GM04503 (cell line): Measurements from ENCODE around the gene ZNF264.
"Not testable (repeated sequence)": the region's sequence is repeated elsewhere in the genome, so short reads cannot be mapped to it uniquely, and the experiment has no call there.

Source experiments
- DNase-seq: peaks from one replicate; pipeline ENCODE4 v3.0.0-alpha.2; 2012; ENCODE audit warnings: low read depth

The ZNF264 gene

GRCh38 chr19:57191141-57192076 lies at the start of gene ZNF264:
Gene ZNF264 (plus strand): TSS chr19:57191500. CDS start chr19:57191914, 414 bp downstream.
- peak; percentile 45 for DNase-seq

GRCh38 chr19:57141699-57142098 lies 49.6 kb upstream of the ZNF264 start:
- DNase-seq = no peak

GRCh38 chr19:57152921-57153320 lies 38.4 kb upstream of the ZNF264 start:
- no peak for DNase-seq

- DNase-seq = no peak
These were observed 29.2 kb upstream of the ZNF264 start for GRCh38 chr19:57161985-57162539.

- DNase-seq = no peak
These were observed 25.5 kb upstream of the ZNF264 start for GRCh38 chr19:57165846-57166245.

GRCh38 chr19:57167385-57167784 lies 23.9 kb upstream of the ZNF264 start, which contains the start of gene DUXA:
Gene DUXA (minus strand): TSS chr19:57167485. CDS start chr19:57167443, 42 bp downstream.
- DNase-seq = no peak

- DNase-seq = no peak
These were observed 19.7 kb upstream of the ZNF264 start for GRCh38 chr19:57171551-57172081.

- DNase-seq = no peak
These were observed 999 bp upstream of the ZNF264 start for GRCh38 chr19:57190301-57190700.

- no peak for DNase-seq
These were observed 749 bp downstream of the ZNF264 start for GRCh38 chr19:57192077-57192420.

- no peak for DNase-seq
These were observed 1.7 kb downstream of the ZNF264 start for GRCh38 chr19:57192993-57193392.

GRCh38 chr19:57197874-57198273 lies 6.6 kb downstream of the ZNF264 start:
- DNase-seq = not testable (repeated sequence)

- DNase-seq = no peak
These were observed 10.9 kb downstream of the ZNF264 start for GRCh38 chr19:57202160-57202559.

GRCh38 chr19:57210381-57210780 lies 19.1 kb downstream of the ZNF264 start:
- no peak for DNase-seq

- DNase-seq = no peak
These were observed 20.8 kb downstream of the ZNF264 start for GRCh38 chr19:57212109-57212508.

GRCh38 chr19:57227502-57227901 lies 36.2 kb downstream of the ZNF264 start:
- no peak for DNase-seq

- no peak for DNase-seq
These were observed 40.4 kb downstream of the ZNF264 start for GRCh38 chr19:57231686-57232085.

- DNase-seq = no peak
These were observed 41.9 kb downstream of the ZNF264 start for GRCh38 chr19:57233207-57233606.

GRCh38 chr19:57239982-57240310 lies 48.6 kb downstream of the ZNF264 start:
- DNase-seq = no peak

- DNase-seq = peak; percentile 53
These were observed 49.2 kb downstream of the ZNF264 start, which contains the start of gene ZNF805 for GRCh38 chr19:57240311-57241090. Gene ZNF805 (plus strand): TSS chr19:57240632. CDS start chr19:57240892, 260 bp downstream.

- no peak for DNase-seq
These were observed 49.9 kb downstream of the ZNF264 start for GRCh38 chr19:57241176-57241575.

GRCh38 chr19:57242821-57243220 lies 51.5 kb downstream of the ZNF264 start:
- DNase-seq = no peak

- DNase-seq = no peak
These were observed 53.2 kb downstream of the ZNF264 start for GRCh38 chr19:57244513-57244912.
